NT2/D1 (cell line): Measurements from ENCODE around the gene TEX13C.

Source experiments
- SUZ12 ChIP-seq: IDR thresholded peaks from 2 replicates; pipeline ENCODE4 v1.6.1; 2011; ENCODE audit not compliant: insufficient read length, insufficient read depth; ENCODE audit errors: extremely low read depth
- ZNF274 ChIP-seq: IDR thresholded peaks from 2 replicates; pipeline ENCODE4 v1.6.1; 2011; ENCODE audit warnings: mild to moderate bottlenecking, low read depth, low read length

DNA sequence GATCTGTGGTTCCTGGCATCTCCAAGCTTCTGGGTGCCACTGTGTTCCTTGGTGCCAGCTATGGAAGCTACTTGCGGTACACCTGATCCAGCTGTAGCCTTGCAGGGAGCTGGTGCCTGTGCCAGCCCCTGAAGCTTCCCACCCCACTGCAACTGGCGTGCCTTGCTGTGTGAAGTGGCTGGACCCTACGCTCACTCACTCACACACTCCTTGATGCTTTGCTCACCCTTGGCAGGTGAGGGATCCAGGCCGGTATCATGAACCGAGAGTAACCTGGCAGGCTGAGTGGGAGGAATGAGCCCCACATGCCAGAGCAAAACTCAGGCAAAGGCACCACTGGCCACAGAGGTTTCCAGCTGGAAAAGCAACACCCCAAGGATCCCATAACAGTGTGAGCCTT lies 31.3 kb upstream of the TEX13C start:
- no peak for TF ChIP-seq SUZ12
- TF ChIP-seq ZNF274: no peak
